OCI-LY3 (cell line): ENCODE results near the gene MET.

Experiments
- H2AFZ ChIP-seq: fragments of 200-600, 300-600 bp; shearing (Covaris generic); 2 replicates; pipeline ENCODE4 v1.6.0; 2014; ENCODE audit warnings: antibody characterized with exemption, low read depth, low read length
- H3K27ac ChIP-seq: fragments of 200-600, 300-600 bp; sonication (generic); 2 replicates; pipeline ENCODE4 v1.5.1; 2014; ENCODE audit warnings: mild to moderate bottlenecking, low read length, moderate library complexity, mixed read lengths
- H3K27me3 ChIP-seq: fragments of 200-600, 300-600 bp; sonication (generic); 2 replicates; pipeline ENCODE4 v1.6.1; 2014; ENCODE audit warnings: low read depth, low read length, mixed read lengths
- H3K36me3 ChIP-seq: fragments of 200-600, 300-600 bp; sonication (generic); replicated peaks from 2 replicates; pipeline ENCODE3; 2014; ENCODE audit warnings: low read depth, low read length, mixed read lengths
- H3K4me1 ChIP-seq: fragments of 300-600, 200-600 bp; sonication (generic); 2 replicates; pipeline ENCODE4 v1.6.1; 2014; ENCODE audit warnings: low read length, mixed read lengths
- H3K4me2 ChIP-seq: fragments of 200-600, 300-600 bp; sonication (generic); 2 replicates; pipeline ENCODE4 v1.6.1; 2014; ENCODE audit warnings: low read length, mixed read lengths
- H3K4me3 ChIP-seq: fragments of 300-600, 200-600 bp; sonication (generic); 2 replicates; pipeline ENCODE4 v1.5.1; 2014; ENCODE audit warnings: antibody characterized with exemption, mild to moderate bottlenecking, low read length, moderate library complexity
- H3K79me2 ChIP-seq: fragments of 300-600, 200-600 bp; shearing (Covaris generic); 2 replicates; pipeline ENCODE4 v1.6.1; 2014; ENCODE audit warnings: mild to moderate bottlenecking, low read length, mixed read lengths
- H3K9ac ChIP-seq: fragments of 300-600, 200-600 bp; shearing (Covaris generic); 2 replicates; pipeline ENCODE4 v1.6.0; 2014; ENCODE audit warnings: mild to moderate bottlenecking, low read length, moderate library complexity
- H3K9me3 ChIP-seq: fragments of 200-600, 300-600 bp; shearing (Covaris generic); 2 replicates; pipeline ENCODE4 v1.6.1; 2014; ENCODE audit warnings: low read length, mixed read lengths; ENCODE audit not compliant: insufficient read depth
- H4K20me1 ChIP-seq: fragments of 200-600, 300-600 bp; sonication (generic); 2 replicates; pipeline ENCODE4 v1.6.1; 2016; ENCODE audit warnings: low read length, mixed read lengths; ENCODE audit not compliant: insufficient read depth
- EZH2phosphoT487 ChIP-seq: fragments of 200-600 bp; shearing (Covaris generic); IDR thresholded peaks from 2 replicates; pipeline ENCODE4 v1.6.1; 2018; ENCODE audit warnings: antibody characterized with exemption, mixed run types, low read depth
- TF ChIP-seq, protein P1 (sequence below): fragments of 200-600, 300-600 bp; sonication (generic); IDR thresholded peaks from 2 replicates; pipeline ENCODE4 v1.5.1; 2014; ENCODE audit warnings: antibody characterized with exemption, low read length, low read depth

MET gene

DNA sequence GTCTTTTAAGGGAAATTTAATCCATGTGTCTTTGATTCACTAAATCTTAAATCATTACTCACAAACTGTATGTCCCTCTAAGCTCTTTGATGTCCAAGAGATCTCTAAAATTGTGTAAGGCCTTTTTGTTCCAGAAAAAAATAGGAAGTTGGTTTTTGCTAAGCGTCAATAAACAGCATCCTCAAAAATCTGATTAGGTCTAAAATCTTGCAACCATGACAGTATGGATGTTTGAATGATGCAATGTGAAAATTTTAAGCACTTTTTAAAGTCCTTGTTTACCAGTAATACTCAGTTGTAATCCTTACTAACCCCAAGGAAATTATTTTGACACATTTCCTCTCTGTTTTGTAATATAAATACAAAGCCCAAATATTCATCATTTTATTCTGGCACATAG lies 6.8 kb downstream of the MET start:
- TF ChIP-seq EZH2phosphoT487 = no peak
- TF ChIP-seq, protein P1, sequence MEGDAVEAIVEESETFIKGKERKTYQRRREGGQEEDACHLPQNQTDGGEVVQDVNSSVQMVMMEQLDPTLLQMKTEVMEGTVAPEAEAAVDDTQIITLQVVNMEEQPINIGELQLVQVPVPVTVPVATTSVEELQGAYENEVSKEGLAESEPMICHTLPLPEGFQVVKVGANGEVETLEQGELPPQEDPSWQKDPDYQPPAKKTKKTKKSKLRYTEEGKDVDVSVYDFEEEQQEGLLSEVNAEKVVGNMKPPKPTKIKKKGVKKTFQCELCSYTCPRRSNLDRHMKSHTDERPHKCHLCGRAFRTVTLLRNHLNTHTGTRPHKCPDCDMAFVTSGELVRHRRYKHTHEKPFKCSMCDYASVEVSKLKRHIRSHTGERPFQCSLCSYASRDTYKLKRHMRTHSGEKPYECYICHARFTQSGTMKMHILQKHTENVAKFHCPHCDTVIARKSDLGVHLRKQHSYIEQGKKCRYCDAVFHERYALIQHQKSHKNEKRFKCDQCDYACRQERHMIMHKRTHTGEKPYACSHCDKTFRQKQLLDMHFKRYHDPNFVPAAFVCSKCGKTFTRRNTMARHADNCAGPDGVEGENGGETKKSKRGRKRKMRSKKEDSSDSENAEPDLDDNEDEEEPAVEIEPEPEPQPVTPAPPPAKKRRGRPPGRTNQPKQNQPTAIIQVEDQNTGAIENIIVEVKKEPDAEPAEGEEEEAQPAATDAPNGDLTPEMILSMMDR = no peak
- Histone ChIP-seq H3K36me3 (peaks cover 8% of the 10 kb centered on the region), H3K27ac (no peak overlapping the region)

DNA sequence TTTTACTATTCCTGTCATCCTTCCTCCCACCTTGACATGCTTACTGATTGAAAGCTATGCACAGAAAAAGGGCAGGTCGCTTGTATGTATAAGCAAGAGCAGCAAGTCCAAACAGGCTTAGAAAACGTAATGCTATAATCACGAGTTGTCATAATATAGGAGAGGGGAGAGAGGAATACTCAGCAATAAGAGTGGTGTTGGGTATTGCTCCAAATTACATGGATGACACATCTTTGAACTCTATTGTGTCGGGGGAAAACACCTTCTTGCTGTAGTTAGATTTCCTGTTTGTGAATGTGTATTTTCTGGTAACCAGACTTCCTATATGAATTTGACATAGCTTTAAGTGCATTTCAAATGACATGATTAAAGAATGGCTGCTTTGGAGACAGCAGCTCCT lies 7.5 kb downstream of the MET start:
- Histone ChIP-seq H3K4me3 (peak overlapping the region; percentile 39), H3K4me1 (peaks cover 62% of the 10 kb centered on the region), H3K36me3 (peaks cover 8% of the 10 kb centered on the region), H3K79me2 (peaks cover 97% of the 10 kb centered on the region), H3K4me2 (peak overlapping the region; percentile 68), H3K9me3 (no peaks in the 10 kb centered on the region), H3K9ac (no peak overlapping the region), H3K27ac (peak overlapping the region; percentile 20), H3K27me3 (peaks cover 5% of the 10 kb centered on the region), H4K20me1 (peaks cover 22% of the 10 kb centered on the region), H2AFZ (no peak overlapping the region)
- no peak for TF ChIP-seq EZH2phosphoT487
- TF ChIP-seq, protein P1 = no peak

More for the DNA sequence above, 6.8 kb downstream of the MET start:
- peak overlapping the region; percentile 68 for H3K4me2 ChIP-seq
- H2AFZ ChIP-seq = no peak overlapping the region
- H4K20me1 ChIP-seq = peaks cover 16% of the 10 kb centered on the region; the same call in 1 of the 2 replicates
- H3K79me2 ChIP-seq = peaks cover 97% of the 10 kb centered on the region
- peaks cover 62% of the 10 kb centered on the region for H3K4me1 ChIP-seq
- H3K27me3 ChIP-seq = no peaks in the 10 kb centered on the region
- no peak overlapping the region for H3K9ac ChIP-seq
- no peak overlapping the region for H3K4me3 ChIP-seq
- no peaks in the 10 kb centered on the region for H3K9me3 ChIP-seq

DNA sequence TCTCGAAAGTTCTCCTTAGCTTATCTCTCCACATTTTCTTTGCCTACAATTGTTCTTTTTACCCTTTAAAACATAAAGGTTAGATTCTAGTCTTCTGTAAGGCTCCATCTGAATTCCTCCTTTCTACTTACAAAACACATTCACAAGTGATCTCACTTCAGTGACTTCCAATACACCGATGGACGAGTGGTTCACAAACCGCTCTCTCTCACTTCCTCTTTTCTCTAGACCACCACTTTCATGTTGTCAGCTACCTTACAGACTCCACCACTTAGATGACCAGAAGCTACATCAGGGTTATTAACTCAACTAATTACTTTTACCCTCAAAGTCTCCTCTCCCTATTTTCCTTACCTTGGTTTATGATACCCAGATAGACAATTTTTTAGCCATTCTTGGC lies 11.8 kb downstream of the MET start:
- Histone ChIP-seq H3K36me3 (peaks cover 14% of the 10 kb centered on the region), H3K4me1 (peaks cover 56% of the 10 kb centered on the region), H2AFZ (no peak overlapping the region), H3K4me2 (peak overlapping the region; percentile 70), H3K27ac (no peak overlapping the region), H3K27me3 (peaks cover 12% of the 10 kb centered on the region), H3K9ac (no peak overlapping the region), H3K9me3 (no peaks in the 10 kb centered on the region), H4K20me1 (peaks cover 53% of the 10 kb centered on the region), H3K4me3 (peak overlapping the region; percentile 34; the same call in 1 of the 2 replicates), H3K79me2 (peaks cover 90% of the 10 kb centered on the region)
- TF ChIP-seq EZH2phosphoT487 = no peak
- TF ChIP-seq, protein P1 = no peak

DNA sequence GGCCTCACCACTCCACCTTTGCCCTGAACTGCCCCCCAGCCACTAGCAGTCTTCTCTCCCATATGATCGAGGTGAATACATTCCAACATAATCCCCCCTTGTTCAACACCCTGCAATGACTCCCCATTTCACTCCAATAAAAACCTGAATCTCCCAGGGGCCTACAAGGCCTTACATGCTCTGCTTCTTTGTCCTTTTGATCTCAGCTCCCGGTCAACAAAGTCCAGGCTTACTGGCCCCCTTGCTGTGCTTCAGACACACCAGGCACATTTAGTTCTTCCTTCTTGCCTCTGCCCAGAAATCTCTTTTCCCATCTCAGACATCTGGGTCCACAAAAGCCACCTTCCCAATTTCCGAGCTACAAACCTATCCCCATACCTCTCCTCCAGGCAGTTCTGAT lies 14.0 kb downstream of the MET start:
- H4K20me1 ChIP-seq = peaks cover 47% of the 10 kb centered on the region
- H3K4me3 ChIP-seq = no peak overlapping the region
- H3K27ac ChIP-seq = no peak overlapping the region
- peaks cover 57% of the 10 kb centered on the region for H3K4me1 ChIP-seq
- peaks cover 12% of the 10 kb centered on the region for H3K27me3 ChIP-seq
- H3K79me2 ChIP-seq = peaks cover 81% of the 10 kb centered on the region
- no peak overlapping the region for H2AFZ ChIP-seq
- peaks cover 18% of the 10 kb centered on the region for H3K36me3 ChIP-seq
- H3K4me2 ChIP-seq = no peak overlapping the region
- TF ChIP-seq, protein P1 = no peak
- no peak for TF ChIP-seq EZH2phosphoT487
- H3K9me3 ChIP-seq = no peaks in the 10 kb centered on the region
- no peak overlapping the region for H3K9ac ChIP-seq
